Right cardiac atrium (tissue), 5 donors: Measurements from ENCODE around the gene MYOM1. TPM values are rescaled to one million over a fixed set of nuclear protein-coding genes. Genes with fewer than 3 reads are reported as not detected.
"Not testable (repeated sequence)": the region's sequence is repeated elsewhere in the genome, so short reads cannot be mapped to it uniquely, and the experiment has no call there.

Experiments
- ATAC-seq, 2 donors: fragments of 200-7000 bp; cut with Tn5 transposase; one replicate each; pipeline versions ENCODE4 v1.8.0 to v1.9.1; 2020; ENCODE audit warnings: moderate library complexity in 2 of 2, mild to moderate bottlenecking in 1 of 2
- DNase-seq, 3 donors: peaks; one replicate each; pipeline ENCODE4 v3.0.0-alpha.2; 2020
- H3K27ac ChIP-seq: one replicate; pipeline ENCODE4 v1.5.1; 2013; ENCODE audit warnings: mild to moderate bottlenecking, low read length, control low read depth, moderate library complexity
- H3K27me3 ChIP-seq: one replicate; pipeline ENCODE4 v1.6.1; 2013; ENCODE audit not compliant: control insufficient read depth, insufficient read depth
- H3K4me1 ChIP-seq: one replicate; pipeline ENCODE4 v1.6.1; 2013; ENCODE audit warnings: low read length; ENCODE audit not compliant: control insufficient read depth, insufficient read depth
- H3K4me3 ChIP-seq: one replicate; pipeline ENCODE4 v1.5.1; 2013; ENCODE audit warnings: low read length, control low read depth
- H3K9me3 ChIP-seq: one replicate; pipeline ENCODE4 v1.6.1; 2013; ENCODE audit warnings: low read length; ENCODE audit not compliant: control insufficient read depth
- WGBS: extraction: QIAGEN DNeasy Blood & Tissue Kit; methylation state at CpG from one replicate; pipeline ENCODE4 v1.1.7; 2013; 5-methylcytosine and 5-hydroxymethylcytosine counted together
- intact Hi-C, 4 donors: fragments of 100-400 bp; cut with DNase I; formaldehyde crosslinking; loops; one replicate each; pipeline versions ENCODE4 v1.11.0 to v1.14.0; 2022 to 2023
- polyA plus RNA-seq: library from polyadenylated mRNA; stranded (reverse); fragments of 200-250 nt; gene quantifications from one replicate; pipeline ENCODE4 v1.2.3, GENCODE V29; 2013
- total RNA-seq, 4 donors: library from RNA; stranded (reverse); fragmentation: NEBNext Ultra II Directional; extraction: Animal tissue kit (Norgen Biotek cat#: 25700); gene quantifications; one replicate each; pipeline ENCODE4 v1.2.1, GENCODE V29; 2021
- donor health status: healthy with polysubstance abuse.
- donor health status: DM: no; HTN: yes; CAD: no.
- donor health status: DM: no; HTN: no; CAD: no.
- donor health status: DM: no; HTN: yes; CAD: no; lungs with severe emphysema.
- donor health status: DM: yes; HTN: yes; CAD: no.

The MYOM1 gene
- total and polyA plus RNA-seq, 5 donors: 177 to 479 (median 337) TPM

DNA sequence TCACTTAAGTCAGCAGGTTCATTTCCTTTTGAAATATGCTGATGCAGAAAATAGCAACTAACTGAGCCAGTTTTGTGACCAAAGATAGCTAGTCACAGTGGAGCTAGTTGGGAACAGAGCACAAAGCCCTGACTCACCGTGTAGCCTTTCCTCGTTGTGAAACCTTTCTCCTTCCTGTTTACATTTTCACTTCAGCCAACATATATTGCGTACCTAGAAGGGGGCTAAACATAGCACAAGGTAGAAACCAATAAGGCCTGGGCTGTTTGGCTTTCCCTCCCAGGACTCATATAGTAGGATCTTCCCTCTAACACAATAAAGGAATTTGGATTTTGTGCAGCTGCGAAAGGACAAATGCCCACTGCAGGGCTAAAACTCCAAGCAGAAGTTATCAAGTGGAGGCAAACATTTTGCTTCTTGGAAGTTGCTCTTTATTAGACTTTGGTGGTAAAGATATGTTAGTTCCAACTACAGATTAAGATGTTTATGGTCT, 182.3 kb downstream of the MYOM1 start:
- 46% methylated on average over 4 of the region's 4 CpGs for WGBS
- Histone ChIP-seq H3K9me3 (no peaks in the 10 kb centered on the region), H3K4me3 (no peak overlapping the region), H3K4me1 (no peaks in the 10 kb centered on the region), H3K27me3 (no peaks in the 10 kb centered on the region), H3K27ac (no peak overlapping the region)
- DNase-seq (no peak), ATAC-seq (peak; percentile 65 to 67)
- intact Hi-C loops: no loop called here

GRCh38 chr18:3036108-3036507, 183.7 kb downstream of the MYOM1 start:
- no peak for DNase-seq
- WGBS: 96% methylated on average over 5 of the region's 5 CpGs
- no peak overlapping the region for H3K4me3 ChIP-seq
- no peaks in the 10 kb centered on the region for H3K4me1 ChIP-seq
- intact Hi-C loops: no loop called here
- ATAC-seq: no peak
- no peaks in the 10 kb centered on the region for H3K27me3 ChIP-seq
- no peaks in the 10 kb centered on the region for H3K9me3 ChIP-seq
- H3K27ac ChIP-seq: no peak overlapping the region

DNA sequence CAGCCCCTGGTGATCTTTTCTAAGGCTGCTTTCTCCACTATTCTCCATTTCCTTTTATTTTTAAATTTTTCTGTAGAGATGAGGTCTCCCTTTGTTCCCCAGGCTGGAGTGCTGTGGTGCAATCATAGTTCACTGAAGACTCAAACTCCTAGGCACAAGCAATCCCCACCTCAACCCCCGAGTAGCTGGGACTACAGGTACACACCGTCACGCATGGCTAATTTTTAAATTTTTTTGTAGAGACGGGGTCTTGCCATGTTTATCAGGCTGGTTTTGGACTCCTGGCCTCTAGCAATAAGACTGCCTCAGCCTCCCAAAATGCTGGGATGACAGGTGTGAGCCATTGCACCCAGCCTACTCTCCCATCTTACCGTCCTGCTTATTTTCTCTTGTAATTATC, 184.1 kb downstream of the MYOM1 start:
- no peaks in the 10 kb centered on the region for H3K4me1 ChIP-seq
- DNase-seq (no peak), ATAC-seq (no peak)
- WGBS: 95% methylated on average over 5 of the region's 5 CpGs
- H3K27me3 ChIP-seq: no peaks in the 10 kb centered on the region
- intact Hi-C loops: no loop called here
- H3K9me3 ChIP-seq: no peaks in the 10 kb centered on the region
- no peak overlapping the region for H3K4me3 ChIP-seq
- H3K27ac ChIP-seq: no peak overlapping the region

DNA sequence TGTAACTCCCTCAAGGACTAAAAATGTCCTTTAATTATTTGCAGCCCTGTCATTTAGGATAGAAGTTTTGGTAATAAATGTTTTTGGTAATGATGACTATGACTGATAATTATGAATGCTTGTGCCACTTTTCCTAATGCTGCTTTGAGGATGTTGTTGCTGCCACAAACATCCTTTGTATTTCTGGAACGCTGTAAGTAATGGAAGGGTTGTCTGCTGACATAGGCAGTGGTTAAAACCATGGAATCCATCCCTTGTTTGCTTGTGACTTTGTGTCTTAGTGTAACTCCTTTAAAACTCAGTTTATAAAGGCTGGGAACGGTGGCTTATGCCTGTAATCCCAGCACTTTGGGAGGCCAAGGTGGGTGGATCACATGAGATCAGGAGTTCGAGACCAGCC, 187.0 kb downstream of the MYOM1 start:
- no peak overlapping the region for H3K4me3 ChIP-seq
- 83% methylated on average over 3 of the region's 3 CpGs for WGBS
- intact Hi-C loops: no loop called here
- no peak overlapping the region for H3K27ac ChIP-seq
- H3K9me3 ChIP-seq: no peaks in the 10 kb centered on the region
- no peaks in the 10 kb centered on the region for H3K27me3 ChIP-seq
- no peaks in the 10 kb centered on the region for H3K4me1 ChIP-seq
- no peak for DNase-seq
- no peak for ATAC-seq

DNA sequence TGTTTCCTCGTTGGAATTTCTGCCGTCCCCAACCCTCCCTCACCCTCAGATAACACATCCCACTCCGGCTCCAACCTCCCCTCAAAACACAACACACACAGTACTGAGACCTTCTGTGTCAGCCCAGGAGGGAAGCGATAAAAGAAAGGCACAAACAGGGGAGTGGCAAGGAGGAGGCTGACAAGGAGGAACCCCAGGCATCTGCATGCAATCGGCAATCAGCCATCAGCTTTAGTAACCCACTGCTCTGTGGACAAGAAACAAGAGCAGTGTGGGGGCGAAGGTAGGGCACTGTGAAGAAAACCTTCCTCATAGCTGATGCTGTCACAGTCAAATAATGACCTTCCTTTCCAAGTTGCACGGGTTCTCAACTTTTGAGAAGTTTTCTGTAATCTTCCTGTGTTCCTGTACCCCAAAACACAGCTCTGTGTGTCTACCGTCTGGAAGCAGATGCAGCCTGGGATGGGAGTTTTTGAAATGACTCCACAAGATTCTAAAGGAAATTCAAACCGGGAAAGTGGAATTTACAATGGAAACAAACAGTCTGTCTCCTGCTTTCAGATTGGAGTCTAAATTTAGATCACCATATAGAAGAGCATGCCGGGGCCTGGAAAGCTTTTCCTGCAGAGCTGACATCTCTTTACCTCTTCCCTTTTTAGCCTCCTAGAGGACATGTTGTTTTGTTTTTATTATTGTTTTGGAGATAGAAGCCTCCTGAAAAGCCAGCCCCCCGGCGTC, 190.4 kb downstream of the MYOM1 start:
- DNase-seq: no peak
- Histone ChIP-seq H3K27me3 (no peaks in the 10 kb centered on the region), H3K27ac (peak overlapping the region; percentile 9), H3K4me3 (no peak overlapping the region), H3K9me3 (no peaks in the 10 kb centered on the region), H3K4me1 (peaks cover 2% of the 10 kb centered on the region)
- ATAC-seq: peak; percentile 40 to 71
- WGBS: 17% methylated on average over 12 of the region's 12 CpGs
- intact Hi-C loops: no loop called here

DNA sequence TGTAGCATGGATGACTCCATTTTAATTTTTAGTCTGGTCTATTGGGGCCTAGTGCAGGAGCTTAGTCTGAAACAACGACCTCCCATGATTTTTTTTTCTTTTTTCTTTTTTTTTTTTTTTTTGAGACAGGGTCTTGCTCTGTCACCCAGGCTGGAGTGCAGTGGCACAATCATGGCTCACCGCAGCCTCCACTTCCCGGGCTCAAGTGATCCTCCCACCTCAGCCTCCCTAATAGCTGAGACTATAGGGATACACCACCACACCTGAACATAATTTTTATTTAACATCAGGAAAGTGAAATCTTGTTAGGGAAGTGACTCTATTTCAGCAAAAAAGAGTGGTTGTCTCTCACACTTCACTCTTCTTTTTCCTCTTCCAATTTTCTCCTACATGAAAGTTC, 191.7 kb downstream of the MYOM1 start:
- not testable (repeated sequence) for H3K4me1 ChIP-seq

GRCh38 chr18:3027370-3027891, 192.3 kb downstream of the MYOM1 start:
- Histone ChIP-seq H3K27ac (no peak overlapping the region), H3K4me3 (no peak overlapping the region), H3K9me3 (no peaks in the 10 kb centered on the region), H3K27me3 (no peaks in the 10 kb centered on the region), H3K4me1 (peaks cover 2% of the 10 kb centered on the region)
- WGBS: 42% methylated on average over 11 of the region's 11 CpGs
- no peak for DNase-seq
- peak in 1 of 2 donors; percentile 32 for ATAC-seq
- intact Hi-C loops: no loop called here

More for the DNA sequence above, 191.7 kb downstream of the MYOM1 start:
- intact Hi-C loops, ATAC-seq, H3K9me3 ChIP-seq, H3K27ac ChIP-seq, H3K27me3 ChIP-seq, H3K4me3 ChIP-seq, DNase-seq: not testable (repeated sequence)
- WGBS: 93% methylated on average over 3 of the region's 3 CpGs

DNA sequence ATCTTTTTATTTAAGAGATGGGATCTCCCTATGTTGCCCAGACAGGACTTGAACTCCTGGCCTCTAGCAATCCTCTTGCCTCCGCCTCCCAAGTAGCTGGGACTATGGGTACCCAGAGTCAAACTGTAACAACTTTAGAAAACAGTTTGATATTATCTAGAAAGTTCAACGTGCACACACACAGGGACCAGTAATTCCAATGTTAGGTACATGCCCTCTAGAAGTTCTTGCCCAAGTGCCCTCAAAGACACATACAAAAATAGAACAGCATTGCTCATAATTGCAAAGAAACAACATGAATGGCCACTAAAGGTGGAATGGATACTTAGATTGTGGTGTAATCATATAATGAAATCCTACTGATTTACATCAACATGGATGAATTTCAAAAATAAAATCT, 194.2 kb downstream of the MYOM1 start:
- no peak for ATAC-seq
- intact Hi-C loops: no loop called here
- WGBS: 79% methylated on average over 2 of the region's 2 CpGs
- Histone ChIP-seq H3K9me3 (no peaks in the 10 kb centered on the region), H3K4me3 (no peak overlapping the region), H3K27me3 (no peaks in the 10 kb centered on the region), H3K27ac (no peak overlapping the region), H3K4me1 (peaks cover 2% of the 10 kb centered on the region)
- DNase-seq: no peak

- H3K4me3 ChIP-seq, H3K9me3 ChIP-seq, H3K27ac ChIP-seq, DNase-seq, intact Hi-C loops, H3K4me1 ChIP-seq, ATAC-seq, H3K27me3 ChIP-seq: not testable (repeated sequence)
- WGBS: 90% methylated on average over 5 of the region's 5 CpGs
Observed at GRCh38 chr18:3023603-3024002, 196.2 kb downstream of the MYOM1 start.
